ENCODE measurements around the gene ZCCHC2.

The ZCCHC2 gene

GRCh38 chr18:62612776-62613175 lies 90.0 kb downstream of the ZCCHC2 start:
- peaks cover 32% of the 10 kb centered on the region for H3K27me3 ChIP-seq
- H3K9me3 ChIP-seq, result no peaks in the 10 kb centered on the region
- no peaks in the 10 kb centered on the region for H3K4me1 ChIP-seq (ENCODE audit: control insufficient read depth in 1 of 2, insufficient read depth in 1 of 2, low read depth in 1 of 2, low read length in 1 of 2)
- TF ChIP-seq CTCF (IDR thresholded peaks at IDR 0.05), result no peak
- no peak overlapping the region for H3K4me3 ChIP-seq (ENCODE audit: low read depth in 1 of 2, low read length in 1 of 2)
- no peak overlapping the region for H3K27ac ChIP-seq
- no peaks in the 10 kb centered on the region for H3K36me3 ChIP-seq

GRCh38 chr18:62614494-62614893 lies 91.7 kb downstream of the ZCCHC2 start:
- H3K27me3 ChIP-seq, result peaks cover 32% of the 10 kb centered on the region

GRCh38 chr18:62616331-62616805 lies 93.5 kb downstream of the ZCCHC2 start:
- no peak for TF ChIP-seq CTCF (IDR thresholded peaks at IDR 0.05)
- no peaks in the 10 kb centered on the region for H3K9me3 ChIP-seq
- no peak overlapping the region for H3K27ac ChIP-seq
- H3K4me3 ChIP-seq (ENCODE audit: low read depth in 1 of 2, low read length in 1 of 2), result no peak overlapping the region
- H3K4me1 ChIP-seq (ENCODE audit: control insufficient read depth in 1 of 2, insufficient read depth in 1 of 2, low read depth in 1 of 2, low read length in 1 of 2), result no peaks in the 10 kb centered on the region
- H3K27me3 ChIP-seq, result peaks cover 18% of the 10 kb centered on the region
- no peaks in the 10 kb centered on the region for H3K36me3 ChIP-seq

More at GRCh38 chr18:62614494-62614893, 91.7 kb downstream of the ZCCHC2 start:
- no peak for TF ChIP-seq CTCF (IDR thresholded peaks at IDR 0.05)
- Histone ChIP-seq H3K4me3 (ENCODE audit: low read depth in 1 of 2, low read length in 1 of 2) (no peak overlapping the region), H3K4me1 (ENCODE audit: control insufficient read depth in 1 of 2, insufficient read depth in 1 of 2, low read depth in 1 of 2, low read length in 1 of 2) (no peaks in the 10 kb centered on the region), H3K36me3 (no peaks in the 10 kb centered on the region), H3K27ac (no peak overlapping the region), H3K9me3 (no peaks in the 10 kb centered on the region)

- Histone ChIP-seq H3K27me3 (peaks cover 2% of the 10 kb centered on the region), H3K4me3 (ENCODE audit: low read depth in 1 of 2, low read length in 1 of 2) (no peak overlapping the region), H3K36me3 (no peaks in the 10 kb centered on the region), H3K4me1 (ENCODE audit: control insufficient read depth in 1 of 2, insufficient read depth in 1 of 2, low read depth in 1 of 2, low read length in 1 of 2) (no peaks in the 10 kb centered on the region), H3K9me3 (no peaks in the 10 kb centered on the region), H3K27ac (no peak overlapping the region)
- TF ChIP-seq CTCF (IDR thresholded peaks at IDR 0.05), result no peak
These were observed 95.2 kb downstream of the ZCCHC2 start for GRCh38 chr18:62617793-62618591.

GRCh38 chr18:62618735-62619134 lies 95.9 kb downstream of the ZCCHC2 start:
- H3K9me3 ChIP-seq, result no peaks in the 10 kb centered on the region
- H3K4me1 ChIP-seq (ENCODE audit: control insufficient read depth in 1 of 2, insufficient read depth in 1 of 2, low read depth in 1 of 2, low read length in 1 of 2), result no peaks in the 10 kb centered on the region
- no peak overlapping the region for H3K27ac ChIP-seq
- TF ChIP-seq CTCF (IDR thresholded peaks at IDR 0.05), result no peak
- no peaks in the 10 kb centered on the region for H3K36me3 ChIP-seq
- H3K27me3 ChIP-seq, result no peaks in the 10 kb centered on the region
- H3K4me3 ChIP-seq (ENCODE audit: low read depth in 1 of 2, low read length in 1 of 2), result no peak overlapping the region

Data from neutrophil (primary cell).